CD4-positive, alpha-beta T cell treated with Interleukin-10 for 1 hour (primary cell): ENCODE results near the gene CCDC92B.
"Not testable (repeated sequence)": the region's sequence is repeated elsewhere in the genome, so short reads cannot be mapped to it uniquely, and the experiment has no call there.

Source experiments
- DNase-seq: peaks from one replicate; pipeline ENCODE4 v3.0.0-alpha.2; 2020

The CCDC92B gene

DNA sequence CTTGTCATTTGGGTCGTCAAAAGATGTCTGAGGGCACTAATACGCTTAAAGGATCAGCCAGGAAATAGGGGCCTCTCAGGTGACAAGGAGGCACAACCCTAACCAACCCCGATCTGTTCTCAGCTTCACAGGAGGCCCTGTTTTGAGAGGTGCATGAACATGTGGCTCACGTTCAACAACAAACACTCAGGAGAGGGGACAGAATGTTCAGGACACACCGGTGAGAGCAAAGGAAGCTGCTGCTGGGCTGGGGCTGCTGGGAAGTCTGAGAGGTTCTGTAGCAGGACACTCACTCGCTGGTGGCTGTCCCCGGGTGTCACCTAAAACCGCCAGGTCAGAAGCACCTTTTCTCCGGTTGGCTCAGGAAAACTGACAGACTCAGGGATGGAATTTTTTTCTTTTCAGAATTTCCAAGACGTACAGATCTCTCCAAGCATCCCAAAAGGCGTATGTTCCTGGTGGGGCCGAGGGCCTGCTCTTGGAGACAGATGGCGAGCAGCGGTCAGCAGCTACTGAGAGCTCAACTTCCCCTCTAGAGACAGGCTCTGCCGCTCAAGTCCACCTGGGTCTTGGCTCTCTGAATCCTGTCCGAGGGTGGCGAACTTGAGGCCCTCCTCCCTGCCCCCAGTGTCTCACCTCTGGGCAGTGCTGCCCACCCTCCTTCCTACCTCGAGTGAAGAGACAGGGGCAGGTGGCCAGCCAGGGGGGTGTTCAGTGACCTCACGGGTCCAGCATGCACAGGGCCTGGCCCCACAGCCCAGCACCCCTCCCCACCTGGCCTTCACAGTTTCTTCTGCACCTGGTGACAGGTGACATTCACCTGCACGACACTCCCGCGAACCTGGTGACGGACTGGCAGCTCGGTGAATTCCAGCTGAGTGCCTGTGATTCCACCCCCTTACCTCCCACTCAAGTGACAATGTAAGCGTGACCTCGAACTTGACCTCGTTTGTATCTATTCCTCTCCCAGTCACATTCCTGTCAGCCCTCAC is 60.8 kb downstream of the CCDC92B start:
- no peak for DNase-seq

DNA sequence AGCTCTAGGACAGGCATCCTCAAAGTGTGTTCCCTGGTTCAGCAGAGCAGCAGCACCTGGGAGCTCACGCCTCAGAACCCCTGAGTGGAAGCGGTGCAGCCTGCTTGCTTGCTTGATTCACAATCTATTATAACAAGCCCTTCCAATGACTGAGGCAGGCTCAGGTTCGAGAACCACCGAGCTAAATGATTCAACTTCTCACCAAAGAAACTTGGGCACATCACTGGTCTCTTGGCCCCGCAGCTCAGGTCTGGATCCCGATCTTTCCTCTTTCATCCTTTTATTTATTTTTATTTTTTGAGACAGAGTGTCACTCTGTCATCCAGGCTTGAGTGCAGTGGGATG is 62.4 kb downstream of the CCDC92B start:
- no peak for DNase-seq

DNA sequence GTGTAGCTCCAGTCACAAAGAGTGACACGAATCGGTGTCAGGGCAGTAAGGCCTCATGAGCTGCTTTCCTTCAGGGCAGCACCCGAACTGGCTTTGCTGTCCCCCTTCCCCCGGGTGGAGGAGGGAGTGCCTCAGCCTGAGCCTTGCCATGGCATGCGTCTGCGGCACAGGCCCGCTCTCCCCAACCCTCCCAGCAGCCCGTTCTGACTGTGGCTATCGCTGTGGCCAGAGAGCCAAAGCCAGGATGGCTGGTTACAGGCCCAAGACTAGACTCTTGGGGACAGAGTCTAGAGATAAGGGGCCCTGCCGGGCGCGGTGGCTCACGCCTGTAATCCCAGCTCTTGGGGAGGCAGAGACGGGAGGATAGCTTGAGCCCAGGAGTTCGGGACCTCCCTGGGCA is 63.8 kb downstream of the CCDC92B start:
- DNase-seq: no peak

DNA sequence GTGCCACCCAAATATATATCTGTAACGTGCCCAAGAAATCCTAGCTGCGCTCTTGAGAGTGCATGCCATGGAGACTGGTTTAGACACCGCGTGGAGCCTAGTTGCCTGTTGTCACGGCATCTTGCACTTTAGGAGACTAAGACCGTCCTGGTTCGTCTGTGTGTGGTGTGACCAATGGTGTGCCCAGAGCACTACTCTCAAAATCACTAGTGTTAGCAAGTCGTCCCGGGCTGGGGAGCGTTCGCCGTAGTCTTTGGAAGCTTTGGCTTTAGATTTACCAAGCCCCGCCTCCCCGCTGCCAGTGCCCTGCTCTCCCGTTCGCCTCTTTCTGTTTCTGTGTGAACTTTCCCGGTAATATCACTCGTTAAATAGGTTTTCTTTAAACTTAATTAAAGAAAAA is 64.9 kb downstream of the CCDC92B start:
- DNase-seq: no peak

DNA sequence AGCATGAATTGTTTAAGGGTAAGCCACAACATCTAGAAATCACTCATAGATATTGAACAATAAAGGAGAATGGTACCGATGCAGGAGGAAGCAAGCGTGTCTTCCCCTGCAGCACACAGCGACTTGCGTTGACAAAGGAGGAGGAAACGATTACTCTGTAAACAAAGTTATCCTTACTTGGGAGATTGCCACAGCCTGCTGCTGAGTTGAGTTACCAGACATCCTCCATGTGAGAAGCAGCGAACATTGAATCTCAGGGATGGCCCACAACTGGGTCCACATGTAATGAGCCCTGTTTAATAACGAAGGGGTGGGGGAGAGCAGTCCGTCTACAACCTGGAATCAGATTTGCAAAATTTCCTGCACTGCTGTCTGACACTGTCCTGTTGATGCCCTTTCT is 65.5 kb downstream of the CCDC92B start:
- DNase-seq: no peak

DNA sequence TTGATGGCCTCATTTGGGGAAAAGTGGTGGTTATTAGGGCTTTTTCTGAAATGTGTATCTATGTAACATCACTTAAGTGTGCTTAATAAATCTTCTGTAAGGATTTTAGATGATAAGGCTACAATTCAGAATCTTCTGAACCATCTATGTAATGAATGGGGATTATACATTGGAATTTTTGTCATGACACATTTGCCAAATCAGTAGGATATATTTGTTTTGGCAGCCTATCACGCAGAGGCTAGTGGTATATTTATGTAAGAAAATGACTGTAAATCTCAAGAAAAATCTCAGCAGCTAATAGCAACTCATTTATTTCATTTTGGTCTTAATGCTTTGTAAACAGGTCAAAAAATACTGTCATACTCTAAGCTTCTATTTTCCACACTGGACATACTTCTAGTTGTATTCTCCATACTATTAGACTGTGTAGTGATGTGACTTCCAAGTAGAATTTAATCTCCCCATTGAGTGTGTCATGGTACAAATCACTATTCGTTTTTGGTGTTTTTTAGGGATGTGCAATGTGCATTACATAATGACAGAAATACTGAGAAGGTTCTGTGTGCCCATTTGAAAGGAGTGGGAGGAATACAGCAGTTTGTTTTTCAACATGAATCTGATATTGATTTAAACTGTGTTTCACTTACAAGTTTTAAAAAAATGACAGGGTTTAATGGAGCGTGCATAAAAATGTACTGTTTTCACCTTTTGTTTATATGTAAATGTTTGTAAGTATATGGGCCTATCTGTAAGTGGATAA is 67.1 kb downstream of the CCDC92B start:
- DNase-seq: no peak

DNA sequence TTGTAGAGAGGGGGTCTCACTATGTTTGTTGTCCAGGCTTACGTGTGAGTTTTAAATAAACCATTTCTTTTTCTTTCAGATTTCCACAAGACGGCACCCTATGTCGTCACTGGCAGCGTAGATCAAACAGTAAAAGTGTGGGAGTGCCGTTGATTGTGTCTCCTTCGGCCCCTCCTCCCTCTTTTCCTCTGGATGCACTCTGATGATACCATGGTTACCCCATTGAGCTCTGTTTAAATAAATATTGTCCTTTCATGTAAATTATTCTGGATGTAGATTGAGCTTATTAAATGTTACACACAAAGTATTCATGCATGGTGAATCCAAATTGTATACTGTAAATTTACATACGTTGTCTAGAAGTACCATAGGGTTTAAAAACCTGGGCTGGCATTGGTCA is 67.8 kb downstream of the CCDC92B start:
- no peak for DNase-seq

DNA sequence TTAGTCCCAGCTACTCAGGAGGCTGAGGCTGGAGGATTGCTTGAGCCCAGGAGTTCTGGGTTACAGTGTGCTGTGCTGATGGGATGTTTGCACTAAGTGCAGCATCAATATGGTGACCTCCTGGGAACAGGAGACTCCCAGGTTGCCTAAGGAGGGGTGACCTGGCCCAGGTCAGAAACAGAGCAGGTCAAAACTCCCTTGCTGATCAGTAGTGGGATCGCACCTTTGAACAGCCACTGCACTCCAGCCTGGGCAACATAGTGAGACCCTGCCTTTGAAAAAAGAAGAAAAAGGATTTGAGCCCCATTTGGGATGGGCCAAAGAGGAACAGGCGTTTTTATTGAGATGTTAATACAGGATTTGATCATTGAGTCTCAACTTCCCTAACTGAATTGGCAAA is 68.5 kb downstream of the CCDC92B start:
- no peak for DNase-seq

DNA sequence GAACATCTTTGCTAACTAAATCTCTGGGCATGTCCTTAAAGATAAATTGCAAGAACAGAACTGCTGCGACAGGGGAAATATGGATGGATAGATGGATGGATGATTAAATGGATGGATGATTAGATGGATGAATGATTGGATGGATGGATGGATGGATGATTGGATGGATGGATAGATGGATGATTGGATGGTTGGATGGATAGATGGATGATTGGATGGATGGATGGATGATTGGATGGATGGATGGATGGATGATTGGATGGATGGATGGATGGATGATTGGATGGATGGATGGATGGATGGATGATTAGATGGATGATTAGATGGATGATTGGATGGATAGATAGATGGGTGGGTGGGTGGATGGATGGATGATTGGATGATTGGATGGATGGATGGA is 70.2 kb downstream of the CCDC92B start:
- DNase-seq: not testable (repeated sequence)
